B cell (primary cell): Measurements from ENCODE around the gene CHD6.

ENCODE experiments used
- CTCF ChIP-seq: fragments of 200-600 bp; IDR thresholded peaks from one replicate; pipeline ENCODE4 v1.8.0; 2022; ENCODE audit warnings: antibody characterized with exemption, mild to moderate bottlenecking
- EZH2 ChIP-seq: IDR thresholded peaks from 2 replicates; pipeline ENCODE4 v1.6.1; 2012; ENCODE audit warnings: borderline replicate concordance, low read depth, mild to moderate bottlenecking, moderate library complexity, low read length; ENCODE audit not compliant: insufficient read depth, poor library complexity, severe bottlenecking

- no peak for TF ChIP-seq CTCF
- TF ChIP-seq EZH2: no peak
Observed at GRCh38 chr20:41476446-41476845, 141.7 kb downstream of the CHD6 start.
